ENCODE results near the gene PGGHG.
A peak's percentile ranks its signal among the peaks of the same experiment; 100 is the strongest.

The PGGHG gene

GRCh38 chr11:253886-254270, 35.0 kb upstream of the PGGHG start:
- H3K27ac ChIP-seq (ENCODE audit: poor library complexity, severe bottlenecking): no peak overlapping the region
- ATAC-seq (ENCODE audit: low read depth) (no peak), DNase-seq (ENCODE audit: low spot score) (no peak)
- no peaks in the 10 kb centered on the region for H3K4me1 ChIP-seq (ENCODE audit: insufficient read depth, poor library complexity, severe bottlenecking)
- H3K27me3 ChIP-seq (ENCODE audit: insufficient read depth, poor library complexity, severe bottlenecking): no peaks in the 10 kb centered on the region
- peaks cover 31% of the 10 kb centered on the region for H3K36me3 ChIP-seq (ENCODE audit: low read depth)
- H3K4me3 ChIP-seq (ENCODE audit: severe bottlenecking): no peak overlapping the region
- TF ChIP-seq CTCF (IDR thresholded peaks at IDR 0.05; ENCODE audit: poor library complexity, severe bottlenecking): no peak
- no peaks in the 10 kb centered on the region for H3K9me3 ChIP-seq (ENCODE audit: severe bottlenecking)

DNA sequence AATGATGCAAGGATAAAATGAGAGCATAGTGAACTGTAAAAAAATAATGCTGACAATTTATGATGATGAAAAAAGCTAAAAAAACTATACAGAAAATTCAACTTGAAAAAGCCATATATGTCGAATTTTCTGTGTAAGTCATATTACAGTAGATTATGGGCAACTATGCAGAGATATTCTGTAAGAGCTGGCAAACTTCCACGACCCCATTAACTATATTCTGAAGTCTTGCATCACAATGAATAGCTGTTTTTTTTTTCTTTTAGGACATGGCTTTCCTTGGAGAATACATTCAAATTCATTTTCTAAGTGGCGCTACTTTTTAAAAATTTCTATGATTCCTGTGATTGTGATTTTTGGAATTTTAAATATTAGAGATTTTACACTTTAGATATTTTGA, 33.8 kb upstream of the PGGHG start:
- H3K27me3 ChIP-seq (ENCODE audit: insufficient read depth, poor library complexity, severe bottlenecking): no peaks in the 10 kb centered on the region
- no peaks in the 10 kb centered on the region for H3K4me1 ChIP-seq (ENCODE audit: insufficient read depth, poor library complexity, severe bottlenecking)
- no peak overlapping the region for H3K4me3 ChIP-seq (ENCODE audit: severe bottlenecking)
- no peak for TF ChIP-seq CTCF (IDR thresholded peaks at IDR 0.05; ENCODE audit: poor library complexity, severe bottlenecking)
- ATAC-seq (ENCODE audit: low read depth) (no peak), DNase-seq (ENCODE audit: low spot score) (no peak)
- peaks cover 22% of the 10 kb centered on the region for H3K36me3 ChIP-seq (ENCODE audit: low read depth)
- H3K9me3 ChIP-seq (ENCODE audit: severe bottlenecking): no peaks in the 10 kb centered on the region
- H3K27ac ChIP-seq (ENCODE audit: poor library complexity, severe bottlenecking): no peak overlapping the region

DNA sequence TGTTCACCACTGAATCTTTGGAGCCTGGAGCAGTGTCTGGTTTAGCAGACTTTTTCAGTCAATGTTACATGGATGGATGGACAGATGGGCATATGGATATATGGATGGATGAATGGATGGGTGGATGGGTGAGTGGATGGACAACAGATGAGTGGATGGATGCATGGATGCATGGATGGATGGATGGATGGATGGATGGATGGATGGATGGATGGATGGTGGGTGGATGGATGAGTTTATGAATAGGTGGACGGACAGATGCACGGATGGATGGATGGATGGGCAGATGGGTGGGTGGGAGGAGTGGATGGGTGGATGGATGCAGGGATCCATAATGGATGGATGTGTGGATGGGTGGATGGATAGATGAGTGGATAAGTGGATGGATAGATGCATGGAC, 33.1 kb upstream of the PGGHG start:
- Histone ChIP-seq H3K4me3 (ENCODE audit: severe bottlenecking) (no peak overlapping the region), H3K27ac (ENCODE audit: poor library complexity, severe bottlenecking) (no peak overlapping the region), H3K4me1 (ENCODE audit: insufficient read depth, poor library complexity, severe bottlenecking) (no peaks in the 10 kb centered on the region), H3K27me3 (ENCODE audit: insufficient read depth, poor library complexity, severe bottlenecking) (no peaks in the 10 kb centered on the region), H3K9me3 (ENCODE audit: severe bottlenecking) (no peaks in the 10 kb centered on the region), H3K36me3 (ENCODE audit: low read depth) (peaks cover 16% of the 10 kb centered on the region)
- no peak for DNase-seq (ENCODE audit: low spot score)
- no peak for ATAC-seq (ENCODE audit: low read depth)
- TF ChIP-seq CTCF (IDR thresholded peaks at IDR 0.05; ENCODE audit: poor library complexity, severe bottlenecking): no peak

DNA sequence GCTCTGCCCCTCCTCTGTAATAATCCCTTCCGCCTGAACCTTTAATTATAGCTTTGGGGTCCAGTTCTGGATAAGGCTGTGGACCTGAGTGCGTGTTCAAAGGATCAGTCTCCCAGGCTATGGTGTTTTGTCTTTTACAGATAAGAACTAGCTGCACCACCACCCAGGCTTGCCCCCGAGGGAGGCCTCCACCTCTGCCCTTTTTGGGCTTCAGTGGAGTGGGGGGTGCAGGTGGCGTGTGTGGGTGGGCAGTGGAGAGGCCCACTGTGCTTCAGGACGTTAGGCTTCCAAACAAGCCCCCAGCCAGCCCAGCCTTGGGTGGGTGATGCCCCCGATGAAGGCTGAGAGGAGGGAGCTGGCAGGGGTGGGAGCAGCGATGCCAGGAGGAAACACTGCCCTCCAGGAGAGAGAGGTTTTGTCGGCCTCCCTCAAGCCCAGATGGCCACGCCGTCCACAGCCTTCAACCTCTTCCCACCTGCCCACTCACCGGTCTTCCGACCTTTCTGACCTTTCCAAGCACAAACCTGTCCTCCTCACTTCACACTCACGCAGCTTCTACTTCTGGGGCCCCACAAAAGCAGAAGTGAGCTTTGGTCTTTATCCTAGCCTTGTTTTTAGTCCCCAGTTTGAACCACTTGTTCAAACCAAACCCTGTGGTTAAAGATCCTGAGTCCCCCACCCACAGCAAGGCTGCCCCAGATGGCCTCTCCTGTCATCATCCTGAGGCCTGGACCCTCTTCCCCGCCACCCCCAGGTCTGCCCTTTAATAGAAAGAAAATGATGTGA, 31.8 kb upstream of the PGGHG start:
- ATAC-seq (ENCODE audit: low read depth) (no peak), DNase-seq (ENCODE audit: low spot score) (no peak)
- Histone ChIP-seq H3K27ac (ENCODE audit: poor library complexity, severe bottlenecking) (no peak overlapping the region), H3K36me3 (ENCODE audit: low read depth) (peaks cover 2% of the 10 kb centered on the region), H3K4me1 (ENCODE audit: insufficient read depth, poor library complexity, severe bottlenecking) (no peaks in the 10 kb centered on the region), H3K4me3 (ENCODE audit: severe bottlenecking) (no peak overlapping the region), H3K27me3 (ENCODE audit: insufficient read depth, poor library complexity, severe bottlenecking) (no peaks in the 10 kb centered on the region), H3K9me3 (ENCODE audit: severe bottlenecking) (no peaks in the 10 kb centered on the region)
- TF ChIP-seq CTCF (IDR thresholded peaks at IDR 0.05; ENCODE audit: poor library complexity, severe bottlenecking): no peak

DNA sequence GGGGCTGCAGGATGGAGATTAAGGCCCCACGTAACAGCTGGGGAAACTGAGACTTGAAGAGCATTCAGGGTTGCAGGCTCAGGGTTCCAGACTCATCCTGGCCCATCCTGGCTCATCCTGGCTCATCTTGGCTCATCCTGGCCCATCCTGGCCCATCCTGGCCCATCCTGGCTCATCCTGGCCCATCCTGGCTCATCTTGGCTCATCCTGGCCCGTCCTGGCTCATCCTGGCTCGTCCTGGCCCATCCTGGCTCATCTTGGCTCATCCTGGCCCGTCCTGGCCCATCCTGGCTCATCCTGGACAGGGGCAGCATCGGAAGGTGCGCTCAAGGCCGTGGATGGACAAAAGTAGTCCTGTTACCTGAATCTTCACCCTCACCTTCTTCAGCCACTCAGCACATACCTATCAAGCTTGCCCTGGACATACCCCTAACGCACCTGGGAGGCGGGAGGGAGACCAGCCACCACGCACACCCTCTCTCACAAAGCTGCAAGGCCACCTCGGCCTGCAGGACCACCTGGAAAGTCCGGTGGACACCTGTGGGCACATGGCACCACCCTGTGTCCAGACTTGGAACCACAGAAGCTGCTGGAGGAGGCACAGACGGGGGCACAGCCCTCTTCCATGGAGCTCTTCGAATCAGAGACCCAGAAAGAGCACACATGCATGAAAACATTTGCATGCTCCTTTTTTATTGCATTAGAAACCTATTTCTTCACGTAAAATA, 31.0 kb upstream of the PGGHG start:
- DNase-seq (ENCODE audit: low spot score) (no peak), ATAC-seq (ENCODE audit: low read depth) (peak; percentile 41; the same call in 1 of the 3 replicates)
- no peak overlapping the region for H3K4me3 ChIP-seq (ENCODE audit: severe bottlenecking)
- TF ChIP-seq CTCF (IDR thresholded peaks at IDR 0.05; ENCODE audit: poor library complexity, severe bottlenecking): peak; percentile 17
- no peaks in the 10 kb centered on the region for H3K4me1 ChIP-seq (ENCODE audit: insufficient read depth, poor library complexity, severe bottlenecking)
- H3K36me3 ChIP-seq (ENCODE audit: low read depth): no peaks in the 10 kb centered on the region
- no peaks in the 10 kb centered on the region for H3K9me3 ChIP-seq (ENCODE audit: severe bottlenecking)
- H3K27me3 ChIP-seq (ENCODE audit: insufficient read depth, poor library complexity, severe bottlenecking): no peaks in the 10 kb centered on the region
- H3K27ac ChIP-seq (ENCODE audit: poor library complexity, severe bottlenecking): no peak overlapping the region

Measured in RWPE2 (cell line).